ENCODE results near the gene NAA30. TPM values are rescaled to one million over a fixed set of nuclear protein-coding genes. Genes with fewer than 3 reads are reported as not detected.

Gene NAA30
- total RNA-seq, 2 donors from 2014 or later, result 15.6 to 21.4 TPM

DNA sequence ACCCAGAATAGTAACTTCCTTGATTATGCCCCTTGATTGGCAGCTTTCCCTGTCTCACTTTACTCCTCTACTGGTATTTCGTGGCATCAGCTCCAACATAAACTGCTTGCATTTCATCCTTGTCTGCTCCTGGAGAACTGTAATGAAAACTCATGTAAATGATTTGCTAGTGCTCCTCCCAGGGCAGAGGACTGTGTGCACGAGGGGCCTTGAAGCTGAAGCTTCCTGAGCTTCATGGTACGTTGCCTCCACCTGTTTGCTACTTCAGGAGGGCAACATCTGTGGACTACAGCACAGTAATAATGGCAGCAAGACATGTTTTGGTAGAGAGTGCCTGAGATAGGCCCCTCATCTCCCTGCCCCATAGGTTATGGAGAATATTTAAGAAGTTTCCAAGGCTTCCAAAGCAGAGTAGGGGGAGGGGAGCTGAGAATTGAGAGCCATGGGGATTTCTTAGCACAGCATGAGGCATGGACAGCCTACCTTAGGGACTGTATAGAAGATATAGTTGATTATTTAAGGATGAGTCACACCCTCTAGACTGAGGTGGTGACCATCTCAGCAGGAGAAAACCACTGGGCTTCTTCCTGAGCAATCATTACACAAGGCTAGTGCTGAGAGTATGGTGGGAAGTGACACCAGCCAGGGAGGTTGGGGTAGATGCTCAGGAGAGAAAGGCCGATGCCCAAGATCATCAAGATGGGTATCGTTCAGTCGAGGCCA is 73.8 kb downstream of the NAA30 start:
- DNase-seq, result no peak
- intact Hi-C loops (cut with DNase I, micrococcal nuclease), result no loop called here

More for the DNA sequence above, 73.8 kb downstream of the NAA30 start:
- no peak for ATAC-seq

Other genes starting within 250 kb of the NAA30 start
- gene EXOC5, start 121.7 kb upstream of the NAA30 start, total RNA-seq, result 10 to 100 TPM; 45.8 to 47.0 TPM
- 10 to 100 TPM; 88.2 to 92.9 TPM for gene AP5M1, start 121.6 kb upstream of the NAA30 start, total RNA-seq
- not detected for gene CCDC198, start 103.3 kb downstream of the NAA30 start, total RNA-seq